GM19452 (cell line): ENCODE measurements around the gene SPTBN2.
A peak's percentile ranks its signal among the peaks of the same experiment; 100 is the strongest.

Experiments
- ATAC-seq: cut with Tn5 transposase; IDR thresholded peaks from one replicate; pipeline ENCODE4 v1.9.1; 2021; ENCODE audit not compliant: unreplicated experiment

The SPTBN2 gene

GRCh38 chr11:66728693-66729385 is at the start of gene SPTBN2:
Gene SPTBN2 (minus strand): TSS chr11:66729216. CDS start chr11:66721240, 7,976 bp downstream.
- no peak for ATAC-seq

- no peak for ATAC-seq
Measured at GRCh38 chr11:66768818-66769217, 39.8 kb upstream of the SPTBN2 start.

DNA sequence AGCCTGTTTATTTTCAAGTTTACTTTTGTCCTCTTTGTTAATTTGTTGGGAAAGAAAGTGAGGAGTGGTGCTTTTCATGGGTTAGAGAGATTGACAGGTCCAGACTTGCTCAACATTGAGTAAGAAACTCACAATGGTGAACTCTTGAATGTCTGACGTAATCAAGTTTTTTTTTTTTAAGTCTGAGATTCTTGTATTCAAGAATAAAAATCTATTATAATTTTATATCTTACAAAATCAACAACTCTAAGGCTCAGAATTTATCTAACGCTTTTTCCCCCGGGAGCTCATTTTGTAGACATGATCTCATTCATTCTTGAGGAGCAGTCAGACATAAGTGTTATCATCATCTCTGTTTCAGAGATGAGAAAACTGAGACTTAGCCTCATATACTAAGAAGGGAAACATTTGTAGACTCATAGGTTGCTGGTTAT is 39.1 kb upstream of the SPTBN2 start:
- ATAC-seq, result no peak

DNA sequence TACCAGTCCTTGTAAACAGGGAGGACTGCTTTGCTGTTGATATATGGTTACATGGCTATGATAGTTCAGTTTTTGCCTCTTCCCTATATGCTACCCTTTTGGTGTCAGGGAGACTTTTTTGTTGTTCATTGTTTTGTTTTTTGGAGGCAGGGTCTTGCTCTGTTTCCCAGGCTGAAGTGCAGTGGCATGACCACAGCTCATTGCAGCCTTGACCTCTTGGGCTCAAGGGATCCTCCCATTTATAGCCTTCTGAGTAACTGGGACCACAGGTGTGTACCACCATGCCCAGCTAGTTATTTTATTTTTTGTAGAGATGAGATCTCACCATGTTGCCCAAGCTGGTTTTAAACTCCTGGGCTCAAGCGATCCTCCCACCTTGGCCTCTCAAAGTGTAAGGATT is 38.6 kb upstream of the SPTBN2 start:
- ATAC-seq, result no peak

- ATAC-seq, result no peak
Measured at GRCh38 chr11:66766681-66767080, 37.7 kb upstream of the SPTBN2 start.

DNA sequence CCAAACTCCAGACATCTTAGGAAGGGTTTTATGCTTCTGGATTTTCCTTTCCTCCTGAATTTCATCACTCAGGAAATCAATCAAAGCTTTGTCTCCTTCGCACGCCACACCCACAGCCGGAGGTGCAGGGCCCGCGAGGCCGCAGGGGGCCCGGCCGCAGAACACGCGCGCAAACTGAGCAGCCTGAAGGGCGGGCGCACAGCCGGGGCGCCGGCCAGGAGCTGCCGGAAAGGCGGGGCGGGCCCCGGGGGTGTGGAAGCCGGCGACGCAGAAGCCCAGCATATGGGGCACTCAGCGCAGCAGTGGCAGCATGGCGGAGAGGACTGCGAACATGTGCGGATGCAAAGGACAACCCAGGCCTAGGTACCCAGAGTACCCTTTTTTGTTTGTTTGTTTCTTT is 33.1 kb upstream of the SPTBN2 start:
- no peak for ATAC-seq

- no peak for ATAC-seq
Measured at GRCh38 chr11:66752148-66752547, 23.1 kb upstream of the SPTBN2 start.

- no peak for ATAC-seq
Measured at GRCh38 chr11:66749091-66749490, 20.1 kb upstream of the SPTBN2 start.

GRCh38 chr11:66747480-66747879 is 18.5 kb upstream of the SPTBN2 start:
- ATAC-seq, result no peak

DNA sequence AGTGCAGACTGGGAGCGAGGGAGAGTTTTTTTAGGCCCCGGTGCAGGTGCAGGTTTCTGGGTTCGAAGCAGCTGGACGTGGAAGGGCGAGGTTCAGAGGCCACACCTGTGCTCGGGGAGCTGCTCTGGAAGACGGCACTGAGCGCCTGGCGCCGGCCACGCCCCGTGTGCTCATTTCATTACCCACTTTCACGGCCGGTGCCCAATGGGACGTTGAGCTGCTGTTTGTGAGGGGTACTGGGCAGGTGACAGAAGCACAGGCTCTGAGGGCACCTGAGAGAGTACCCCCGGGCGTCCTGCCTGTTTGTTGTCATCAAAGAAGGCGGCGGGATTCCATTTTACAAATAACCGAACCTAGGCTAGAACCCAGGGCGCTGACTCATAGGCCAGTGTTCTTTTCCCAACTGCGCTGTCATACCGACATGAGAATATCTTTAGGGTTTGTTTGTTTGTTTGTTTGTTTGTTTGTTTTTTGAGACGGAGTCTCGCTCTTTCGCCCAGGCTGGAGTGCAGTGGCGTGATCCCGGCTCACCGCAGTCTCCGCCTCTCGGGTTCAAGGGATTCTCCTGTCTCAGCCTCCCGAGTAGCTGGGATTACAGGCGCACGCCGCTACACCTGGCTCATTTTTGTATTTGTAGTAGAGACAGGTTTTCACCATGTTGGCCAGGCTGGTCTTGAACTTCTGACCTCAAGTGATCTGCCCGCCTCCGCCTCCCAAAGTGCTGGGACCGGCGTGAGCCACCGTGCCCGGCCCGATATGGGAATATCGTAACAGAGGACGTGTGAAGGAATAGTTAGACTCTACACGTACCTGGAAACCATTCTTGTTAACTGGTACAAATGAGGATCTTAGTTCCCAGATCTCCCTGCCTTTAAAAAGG is 16.6 kb upstream of the SPTBN2 start:
- ATAC-seq, result peak; percentile 21

DNA sequence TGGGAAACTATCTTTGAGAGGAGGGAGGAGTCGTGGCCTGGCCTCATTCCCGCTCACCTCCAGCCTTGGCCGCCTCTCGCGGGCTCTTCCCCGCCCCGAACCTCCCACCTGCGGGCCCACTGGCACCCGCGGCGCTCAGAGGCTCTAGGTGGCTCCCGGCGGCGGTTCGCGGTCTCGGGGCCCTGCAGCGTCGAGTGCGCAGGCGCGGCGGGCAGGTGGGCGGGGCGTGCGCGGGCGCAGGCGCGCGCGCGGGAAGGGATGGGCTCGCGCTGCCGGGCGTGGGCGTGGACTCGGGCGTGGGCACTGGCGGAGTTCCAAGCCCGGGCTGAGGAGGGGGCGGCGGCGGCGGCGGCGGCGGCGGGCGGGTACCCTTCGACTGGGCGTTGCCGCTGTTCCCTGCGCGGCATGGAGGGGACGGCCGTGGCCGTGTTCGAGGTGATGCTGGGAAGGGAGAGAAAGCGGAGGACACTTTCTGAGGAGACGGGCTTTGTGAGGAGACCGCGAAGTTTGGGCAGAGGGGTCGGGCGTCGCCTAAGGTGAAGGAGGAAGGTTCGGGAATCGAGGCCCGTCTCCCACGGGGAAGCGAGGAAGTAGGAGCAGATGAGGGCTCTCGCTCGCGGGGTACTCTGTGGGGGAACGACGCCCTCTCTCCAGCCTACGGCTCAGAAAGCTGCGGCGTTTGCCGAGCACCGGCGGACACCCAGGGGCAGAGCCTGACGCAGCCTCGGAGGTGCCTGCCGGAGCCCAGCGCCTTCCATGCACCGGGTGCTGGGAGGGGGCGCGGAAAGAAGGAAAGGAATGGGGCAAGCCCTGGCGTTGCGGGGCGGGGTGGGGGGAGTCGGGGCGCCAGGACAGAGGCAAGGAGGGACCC is 15.7 kb upstream of the SPTBN2 start:
- ATAC-seq, result peak; percentile 76

DNA sequence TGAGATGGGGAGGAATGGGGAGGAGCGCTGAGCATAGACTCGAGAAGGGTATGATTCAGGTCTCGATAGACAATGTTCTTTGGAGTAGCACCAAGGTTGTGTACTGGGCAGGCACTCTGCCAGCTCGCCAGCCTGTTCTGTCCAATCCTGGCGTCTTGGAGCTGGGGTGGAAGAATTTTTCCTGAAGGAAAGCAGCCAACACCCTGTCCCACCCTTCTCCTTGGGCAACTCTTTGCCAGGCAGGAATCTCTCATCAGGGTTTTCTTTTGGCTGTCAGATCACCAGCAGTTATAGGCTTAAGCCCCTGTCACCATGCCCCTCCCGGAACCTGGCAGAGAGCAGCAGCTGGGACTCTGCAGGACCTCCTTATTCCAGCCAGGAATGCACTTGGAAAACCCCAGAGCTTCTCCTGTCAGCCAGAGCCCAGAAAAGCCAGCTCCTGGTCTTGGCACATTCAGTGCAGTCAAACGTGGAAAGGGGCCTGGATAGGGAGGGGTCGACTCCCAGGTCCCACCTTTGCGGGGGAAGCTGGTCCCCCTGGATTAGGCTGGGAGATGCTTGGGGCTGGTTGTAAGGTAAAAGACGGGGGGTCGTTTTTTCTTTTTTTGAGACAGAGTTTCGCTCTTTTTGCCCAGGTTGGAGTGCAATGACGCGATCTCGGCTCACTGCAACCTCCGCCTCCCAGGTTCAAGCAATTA is 14.4 kb upstream of the SPTBN2 start:
- ATAC-seq, result no peak

- no peak for ATAC-seq
Measured at GRCh38 chr11:66741153-66741552, 12.1 kb upstream of the SPTBN2 start.

GRCh38 chr11:66739983-66740382 is 11.0 kb upstream of the SPTBN2 start:
- ATAC-seq, result no peak

DNA sequence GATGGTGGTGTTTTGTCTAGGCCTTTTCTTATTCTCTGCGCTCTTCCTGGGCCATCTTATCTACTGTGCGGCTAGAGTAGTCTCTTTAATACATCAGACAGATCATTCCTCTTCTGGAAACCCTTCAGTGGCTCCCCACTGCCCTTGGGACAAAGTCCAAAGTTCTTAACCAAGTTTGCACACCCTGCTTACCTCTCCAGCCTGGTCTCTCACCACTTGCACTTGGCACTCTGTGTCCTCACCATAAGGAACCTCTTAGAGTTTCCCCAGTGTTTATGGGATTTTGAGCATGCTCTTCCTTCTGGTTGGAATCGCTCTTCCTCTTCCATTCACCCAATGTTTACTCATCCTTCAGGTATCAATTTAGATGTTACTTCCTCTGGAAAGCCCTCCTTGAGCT is 5.2 kb upstream of the SPTBN2 start:
- ATAC-seq, result no peak

- no peak for ATAC-seq
Measured at GRCh38 chr11:66729447-66729846, 431 bp upstream of the SPTBN2 start.

GRCh38 chr11:66728038-66728692 is 851 bp downstream of the SPTBN2 start:
- ATAC-seq, result no peak

GRCh38 chr11:66727282-66728037 is 1.6 kb downstream of the SPTBN2 start:
- no peak for ATAC-seq

DNA sequence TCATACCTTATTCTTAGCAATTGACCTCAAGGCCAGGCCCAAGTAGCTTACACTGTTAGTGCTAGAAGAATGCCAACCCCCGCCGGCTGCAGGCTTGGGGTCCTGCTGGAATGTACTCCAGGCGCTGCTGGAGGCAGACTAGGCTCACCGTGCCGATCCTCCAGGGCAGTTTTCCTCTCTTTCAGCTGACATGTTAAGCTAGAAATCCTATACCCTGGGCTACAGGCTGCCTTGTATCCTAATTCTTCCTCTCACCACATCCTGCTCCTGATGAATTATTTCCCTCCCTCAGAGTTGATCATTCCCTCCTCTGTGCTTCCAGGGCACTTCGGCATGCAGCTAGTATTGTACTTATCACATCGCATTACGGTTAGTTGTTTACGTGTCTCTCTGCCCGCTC is 3.4 kb downstream of the SPTBN2 start:
- no peak for ATAC-seq
